SK-N-SH treated with all-trans-retinoic acid at 6 μM for 48 hours (cell line): Measurements from ENCODE around the gene NINL.
"Not testable (repeated sequence)": the region's sequence is repeated elsewhere in the genome, so short reads cannot be mapped to it uniquely, and the experiment has no call there.

Experiments used
- ATAC-seq: fragments of 200-7000 bp; cut with Tn5 transposase; 3 replicates; pipeline ENCODE4 v1.9.1; 2020; ENCODE audit warnings: mild to moderate bottlenecking, moderate library complexity
- ARNTL ChIP-seq: fragments of 450-650 bp; formaldehyde crosslinking; IDR thresholded peaks from 2 replicates; pipeline ENCODE4 v1.5.0; 2020; ENCODE audit warnings: low read depth, mild to moderate bottlenecking, moderate library complexity, borderline replicate concordance
- BACH2 ChIP-seq: fragments of 250-450 bp; sonication (Bioruptor Pico); IDR thresholded peaks from 2 replicates; pipeline ENCODE4 v1.9.0; 2021; ENCODE audit warnings: mild to moderate bottlenecking, borderline replicate concordance
- CSDC2 ChIP-seq: fragments of 250-450 bp; sonication (Bioruptor Pico); IDR thresholded peaks from 2 replicates; pipeline ENCODE4 v1.5.0; 2020; ENCODE audit warnings: mild to moderate bottlenecking, moderate library complexity
- ESRRG ChIP-seq: fragments of 250-450 bp; sonication (Bioruptor Pico); IDR thresholded peaks from 2 replicates; pipeline ENCODE4 v1.6.1; 2021; ENCODE audit warnings: mild to moderate bottlenecking
- GLIS3 ChIP-seq: fragments of 250-450 bp; sonication (Bioruptor Pico); IDR thresholded peaks from 2 replicates; pipeline ENCODE4 v1.5.0; 2020; ENCODE audit warnings: mild to moderate bottlenecking, moderate library complexity
- ISL1 ChIP-seq: fragments of 250-450 bp; sonication (Bioruptor Pico); IDR thresholded peaks from 2 replicates; pipeline ENCODE4 v2.1.2; 2022; ENCODE audit warnings: mild to moderate bottlenecking, moderate library complexity
- OSR1 ChIP-seq: fragments of 250-450 bp; sonication (Bioruptor Pico); IDR thresholded peaks from 2 replicates; pipeline ENCODE4 v1.8.0; 2022; ENCODE audit warnings: moderate library complexity, mild to moderate bottlenecking, inconsistent platforms
- PPARA ChIP-seq: fragments of 250-450 bp; sonication (Bioruptor Pico); IDR thresholded peaks from 2 replicates; pipeline ENCODE4 v1.5.0; 2020; ENCODE audit warnings: mild to moderate bottlenecking, borderline replicate concordance
- RARB ChIP-seq: fragments of 250-450 bp; sonication (Bioruptor Pico); IDR thresholded peaks from 2 replicates; pipeline ENCODE4 v1.8.0; 2021; ENCODE audit warnings: mild to moderate bottlenecking, moderate library complexity
- SNAI2 ChIP-seq: fragments of 250-450 bp; sonication (Bioruptor Pico); IDR thresholded peaks from 2 replicates; pipeline ENCODE4 v1.5.0; 2020; ENCODE audit warnings: mild to moderate bottlenecking, moderate library complexity
- TCF4 ChIP-seq: fragments of 250-450 bp; sonication (Bioruptor Pico); IDR thresholded peaks from 2 replicates; pipeline ENCODE4 v1.8.0; 2021; ENCODE audit warnings: mild to moderate bottlenecking, moderate library complexity, borderline replicate concordance
- TOX ChIP-seq: fragments of 250-450 bp; sonication (Bioruptor Pico); IDR thresholded peaks from 2 replicates; pipeline ENCODE4 v1.8.0; 2021; ENCODE audit warnings: mild to moderate bottlenecking, moderate library complexity, borderline replicate concordance
- ZFP3 ChIP-seq: fragments of 250-450 bp; sonication (Bioruptor Pico); IDR thresholded peaks from 2 replicates; pipeline ENCODE4 v1.5.0; 2020; ENCODE audit warnings: mild to moderate bottlenecking, moderate library complexity
- ZFP30 ChIP-seq: fragments of 450-650 bp; formaldehyde crosslinking; IDR thresholded peaks from 2 replicates; pipeline ENCODE4 v1.5.0; 2022; ENCODE audit warnings: mild to moderate bottlenecking, moderate library complexity
- ZNF70 ChIP-seq: fragments of 450-650 bp; formaldehyde crosslinking; IDR thresholded peaks from 2 replicates; pipeline ENCODE4 v1.5.0; 2020; ENCODE audit warnings: mild to moderate bottlenecking, moderate library complexity
- ZNF8 ChIP-seq: fragments of 450-650 bp; formaldehyde crosslinking; IDR thresholded peaks from 2 replicates; pipeline ENCODE4 v1.5.0; 2020; ENCODE audit warnings: mild to moderate bottlenecking, moderate library complexity
- TF ChIP-seq, protein P1 (sequence below): fragments of 250-450 bp; sonication (Bioruptor Pico); IDR thresholded peaks from 2 replicates; pipeline ENCODE4 v1.8.0; 2021; ENCODE audit warnings: low read depth, mild to moderate bottlenecking, moderate library complexity, borderline replicate concordance
- TF ChIP-seq, protein P2 (sequence below): fragments of 250-450 bp; sonication (Bioruptor Pico); IDR thresholded peaks from 2 replicates; pipeline ENCODE4 v1.5.0; 2020; ENCODE audit warnings: mild to moderate bottlenecking, moderate library complexity
- TF ChIP-seq, protein P3 (sequence below): fragments of 250-450 bp; sonication (Bioruptor Pico); IDR thresholded peaks from 2 replicates; pipeline ENCODE4 v1.5.1; 2020; ENCODE audit warnings: low read depth, mild to moderate bottlenecking, moderate library complexity
- TF ChIP-seq, protein P4 (sequence below): fragments of 250-450 bp; sonication (Bioruptor Pico); IDR thresholded peaks from 2 replicates; pipeline ENCODE4 v1.8.0; 2020; ENCODE audit warnings: mild to moderate bottlenecking, moderate library complexity, borderline replicate concordance
- TF ChIP-seq, protein P5 (sequence below): fragments of 250-450 bp; sonication (Bioruptor Pico); IDR thresholded peaks from 2 replicates; pipeline ENCODE4 v1.5.1; 2021; ENCODE audit warnings: mild to moderate bottlenecking, moderate library complexity

The NINL gene

DNA sequence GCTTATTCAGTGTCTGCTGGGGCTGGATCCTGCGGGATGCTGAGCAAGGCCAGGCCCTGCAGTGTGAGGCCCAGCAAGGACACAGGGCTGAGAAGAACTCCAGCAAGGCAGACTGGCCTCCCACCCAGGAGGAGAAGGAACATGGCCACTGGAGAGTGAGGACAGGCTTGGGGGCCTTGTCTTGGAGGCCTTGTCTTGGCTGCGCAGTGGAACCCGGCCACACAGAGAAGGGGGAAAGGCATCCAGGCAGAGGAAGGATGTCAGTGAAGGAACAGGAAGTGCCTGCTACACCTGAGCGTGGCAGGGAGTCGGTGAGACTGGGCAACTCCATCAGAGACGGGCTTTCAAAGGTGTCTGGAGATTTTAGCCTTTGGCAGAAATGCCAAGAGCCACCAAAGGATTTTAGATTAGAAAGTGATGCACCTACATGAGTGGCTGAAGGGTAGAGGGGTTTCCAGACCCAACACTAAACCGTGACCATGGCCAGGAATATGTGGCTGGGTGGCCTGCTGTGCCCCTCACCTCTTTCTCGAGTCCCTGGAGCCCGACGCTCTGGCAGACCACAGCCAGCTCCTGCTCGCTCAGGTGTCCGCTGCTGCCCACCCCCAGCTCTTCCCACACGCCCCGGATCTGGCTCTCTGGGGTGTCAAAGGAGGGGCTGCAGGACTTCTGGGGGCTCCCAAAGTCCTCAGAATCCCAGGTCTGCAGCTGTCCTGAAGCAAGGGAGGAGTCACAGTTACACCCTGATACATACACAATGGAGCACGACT lies 80.8 kb downstream of the NINL start:
- TF ChIP-seq TOX (CRISPR knock-in tag) (no peak), ARNTL (CRISPR knock-in tag) (no peak), ZNF8 (CRISPR knock-in tag) (no peak), ISL1 (CRISPR knock-in tag) (no peak), ZNF70 (CRISPR knock-in tag) (no peak), SNAI2 (CRISPR knock-in tag) (no peak), BACH2 (no peak), CSDC2 (no peak)
- TF ChIP-seq, protein P1, sequence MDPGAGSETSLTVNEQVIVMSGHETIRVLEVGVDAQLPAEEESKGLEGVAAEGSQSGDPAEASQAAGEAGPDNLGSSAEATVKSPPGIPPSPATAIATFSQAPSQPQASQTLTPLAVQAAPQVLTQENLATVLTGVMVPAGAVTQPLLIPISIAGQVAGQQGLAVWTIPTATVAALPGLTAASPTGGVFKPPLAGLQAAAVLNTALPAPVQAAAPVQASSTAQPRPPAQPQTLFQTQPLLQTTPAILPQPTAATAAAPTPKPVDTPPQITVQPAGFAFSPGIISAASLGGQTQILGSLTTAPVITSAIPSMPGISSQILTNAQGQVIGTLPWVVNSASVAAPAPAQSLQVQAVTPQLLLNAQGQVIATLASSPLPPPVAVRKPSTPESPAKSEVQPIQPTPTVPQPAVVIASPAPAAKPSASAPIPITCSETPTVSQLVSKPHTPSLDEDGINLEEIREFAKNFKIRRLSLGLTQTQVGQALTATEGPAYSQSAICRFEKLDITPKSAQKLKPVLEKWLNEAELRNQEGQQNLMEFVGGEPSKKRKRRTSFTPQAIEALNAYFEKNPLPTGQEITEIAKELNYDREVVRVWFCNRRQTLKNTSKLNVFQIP (CRISPR knock-in tag) = no peak
- TF ChIP-seq, protein P2, sequence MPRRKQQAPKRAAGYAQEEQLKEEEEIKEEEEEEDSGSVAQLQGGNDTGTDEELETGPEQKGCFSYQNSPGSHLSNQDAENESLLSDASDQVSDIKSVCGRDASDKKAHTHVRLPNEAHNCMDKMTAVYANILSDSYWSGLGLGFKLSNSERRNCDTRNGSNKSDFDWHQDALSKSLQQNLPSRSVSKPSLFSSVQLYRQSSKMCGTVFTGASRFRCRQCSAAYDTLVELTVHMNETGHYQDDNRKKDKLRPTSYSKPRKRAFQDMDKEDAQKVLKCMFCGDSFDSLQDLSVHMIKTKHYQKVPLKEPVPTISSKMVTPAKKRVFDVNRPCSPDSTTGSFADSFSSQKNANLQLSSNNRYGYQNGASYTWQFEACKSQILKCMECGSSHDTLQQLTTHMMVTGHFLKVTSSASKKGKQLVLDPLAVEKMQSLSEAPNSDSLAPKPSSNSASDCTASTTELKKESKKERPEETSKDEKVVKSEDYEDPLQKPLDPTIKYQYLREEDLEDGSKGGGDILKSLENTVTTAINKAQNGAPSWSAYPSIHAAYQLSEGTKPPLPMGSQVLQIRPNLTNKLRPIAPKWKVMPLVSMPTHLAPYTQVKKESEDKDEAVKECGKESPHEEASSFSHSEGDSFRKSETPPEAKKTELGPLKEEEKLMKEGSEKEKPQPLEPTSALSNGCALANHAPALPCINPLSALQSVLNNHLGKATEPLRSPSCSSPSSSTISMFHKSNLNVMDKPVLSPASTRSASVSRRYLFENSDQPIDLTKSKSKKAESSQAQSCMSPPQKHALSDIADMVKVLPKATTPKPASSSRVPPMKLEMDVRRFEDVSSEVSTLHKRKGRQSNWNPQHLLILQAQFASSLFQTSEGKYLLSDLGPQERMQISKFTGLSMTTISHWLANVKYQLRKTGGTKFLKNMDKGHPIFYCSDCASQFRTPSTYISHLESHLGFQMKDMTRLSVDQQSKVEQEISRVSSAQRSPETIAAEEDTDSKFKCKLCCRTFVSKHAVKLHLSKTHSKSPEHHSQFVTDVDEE (CRISPR knock-in tag) = no peak
- no peak for ATAC-seq

DNA sequence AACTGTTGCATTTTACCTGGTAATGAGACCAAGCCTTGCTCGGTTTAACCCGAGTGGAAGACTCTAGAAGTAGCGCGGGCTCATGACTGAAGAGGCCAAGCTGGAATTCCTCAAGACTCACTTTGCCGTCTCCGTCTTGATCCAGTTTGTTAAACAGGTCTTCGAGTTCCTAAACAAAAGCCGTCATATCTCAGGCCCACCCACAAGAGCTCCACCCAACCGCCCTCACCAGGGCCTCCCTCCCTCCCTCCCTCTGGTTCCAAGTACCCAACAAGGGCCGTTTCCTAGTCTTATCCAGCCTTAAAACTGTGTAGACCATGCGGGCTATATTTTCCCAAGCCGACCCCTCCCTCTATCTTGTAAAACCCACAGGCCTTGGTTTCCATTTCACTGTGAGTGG lies 81.4 kb downstream of the NINL start:
- ATAC-seq = no peak
- no peak for TF ChIP-seq ISL1 (CRISPR knock-in tag)
- TF ChIP-seq PPARA (CRISPR knock-in tag) = no peak
- no peak for TF ChIP-seq ESRRG (CRISPR knock-in tag)
- TF ChIP-seq CSDC2 = no peak
- TF ChIP-seq, protein P1 (CRISPR knock-in tag) = no peak
- TF ChIP-seq, protein P3, sequence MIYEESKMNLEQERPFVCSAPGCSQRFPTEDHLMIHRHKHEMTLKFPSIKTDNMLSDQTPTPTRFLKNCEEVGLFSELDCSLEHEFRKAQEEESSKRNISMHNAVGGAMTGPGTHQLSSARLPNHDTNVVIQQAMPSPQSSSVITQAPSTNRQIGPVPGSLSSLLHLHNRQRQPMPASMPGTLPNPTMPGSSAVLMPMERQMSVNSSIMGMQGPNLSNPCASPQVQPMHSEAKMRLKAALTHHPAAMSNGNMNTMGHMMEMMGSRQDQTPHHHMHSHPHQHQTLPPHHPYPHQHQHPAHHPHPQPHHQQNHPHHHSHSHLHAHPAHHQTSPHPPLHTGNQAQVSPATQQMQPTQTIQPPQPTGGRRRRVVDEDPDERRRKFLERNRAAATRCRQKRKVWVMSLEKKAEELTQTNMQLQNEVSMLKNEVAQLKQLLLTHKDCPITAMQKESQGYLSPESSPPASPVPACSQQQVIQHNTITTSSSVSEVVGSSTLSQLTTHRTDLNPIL = no peak
- no peak for TF ChIP-seq ZFP3 (CRISPR knock-in tag)
- no peak for TF ChIP-seq GLIS3 (CRISPR knock-in tag)
- TF ChIP-seq, protein P4, sequence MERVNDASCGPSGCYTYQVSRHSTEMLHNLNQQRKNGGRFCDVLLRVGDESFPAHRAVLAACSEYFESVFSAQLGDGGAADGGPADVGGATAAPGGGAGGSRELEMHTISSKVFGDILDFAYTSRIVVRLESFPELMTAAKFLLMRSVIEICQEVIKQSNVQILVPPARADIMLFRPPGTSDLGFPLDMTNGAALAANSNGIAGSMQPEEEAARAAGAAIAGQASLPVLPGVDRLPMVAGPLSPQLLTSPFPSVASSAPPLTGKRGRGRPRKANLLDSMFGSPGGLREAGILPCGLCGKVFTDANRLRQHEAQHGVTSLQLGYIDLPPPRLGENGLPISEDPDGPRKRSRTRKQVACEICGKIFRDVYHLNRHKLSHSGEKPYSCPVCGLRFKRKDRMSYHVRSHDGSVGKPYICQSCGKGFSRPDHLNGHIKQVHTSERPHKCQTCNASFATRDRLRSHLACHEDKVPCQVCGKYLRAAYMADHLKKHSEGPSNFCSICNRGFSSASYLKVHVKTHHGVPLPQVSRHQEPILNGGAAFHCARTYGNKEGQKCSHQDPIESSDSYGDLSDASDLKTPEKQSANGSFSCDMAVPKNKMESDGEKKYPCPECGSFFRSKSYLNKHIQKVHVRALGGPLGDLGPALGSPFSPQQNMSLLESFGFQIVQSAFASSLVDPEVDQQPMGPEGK = no peak
- TF ChIP-seq ZNF70 (CRISPR knock-in tag) = no peak
- no peak for TF ChIP-seq OSR1 (CRISPR knock-in tag)
- TF ChIP-seq ARNTL (CRISPR knock-in tag) = no peak
- TF ChIP-seq, protein P5, sequence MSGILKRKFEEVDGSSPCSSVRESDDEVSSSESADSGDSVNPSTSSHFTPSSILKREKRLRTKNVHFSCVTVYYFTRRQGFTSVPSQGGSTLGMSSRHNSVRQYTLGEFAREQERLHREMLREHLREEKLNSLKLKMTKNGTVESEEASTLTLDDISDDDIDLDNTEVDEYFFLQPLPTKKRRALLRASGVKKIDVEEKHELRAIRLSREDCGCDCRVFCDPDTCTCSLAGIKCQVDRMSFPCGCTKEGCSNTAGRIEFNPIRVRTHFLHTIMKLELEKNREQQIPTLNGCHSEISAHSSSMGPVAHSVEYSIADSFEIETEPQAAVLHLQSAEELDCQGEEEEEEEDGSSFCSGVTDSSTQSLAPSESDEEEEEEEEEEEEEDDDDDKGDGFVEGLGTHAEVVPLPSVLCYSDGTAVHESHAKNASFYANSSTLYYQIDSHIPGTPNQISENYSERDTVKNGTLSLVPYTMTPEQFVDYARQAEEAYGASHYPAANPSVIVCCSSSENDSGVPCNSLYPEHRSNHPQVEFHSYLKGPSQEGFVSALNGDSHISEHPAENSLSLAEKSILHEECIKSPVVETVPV (CRISPR knock-in tag) = no peak
- no peak for TF ChIP-seq ZNF8 (CRISPR knock-in tag)
- no peak for TF ChIP-seq RARB (CRISPR knock-in tag)
- no peak for TF ChIP-seq TCF4 (CRISPR knock-in tag)
- TF ChIP-seq, protein P2 (CRISPR knock-in tag) = no peak
- no peak for TF ChIP-seq ZFP30 (CRISPR knock-in tag)
- TF ChIP-seq, all 23 proteins: peak for 0

DNA sequence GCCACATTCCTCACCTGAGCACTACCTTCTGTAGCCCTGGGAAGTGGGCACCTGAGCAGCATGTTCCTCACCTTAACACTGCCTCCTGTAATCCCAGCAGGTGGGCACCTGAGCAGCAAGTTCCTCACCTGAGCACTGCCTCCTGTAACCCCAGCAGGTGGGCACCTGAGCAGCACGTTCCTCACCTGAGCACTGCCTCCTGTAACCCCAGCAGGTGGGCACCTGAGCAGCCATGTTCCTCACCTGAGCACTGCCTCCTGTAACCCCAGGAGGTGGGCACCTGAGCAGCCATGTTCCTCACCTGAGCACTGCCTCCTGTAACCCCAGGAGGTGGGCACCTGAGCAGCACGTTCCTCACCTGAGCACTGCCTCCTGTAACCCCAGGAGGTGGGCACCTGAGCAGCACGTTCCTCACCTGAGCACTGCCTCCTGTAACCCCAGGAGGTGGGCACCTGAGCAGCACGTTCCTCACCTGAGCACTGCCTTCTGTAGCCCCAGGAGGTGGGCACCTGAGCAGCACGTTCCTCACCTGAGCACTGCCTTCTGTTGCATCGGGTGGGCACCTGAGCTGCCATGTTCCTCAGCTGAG lies 82.2 kb downstream of the NINL start:
- not testable (repeated sequence) for ATAC-seq
